AG04449 (cell line): ENCODE measurements around the gene GRHL3.

Source experiments
- CTCF ChIA-PET: fragments of 350-600 bp; formaldehyde crosslinking; extraction: SDS; loops from one replicate; lab custom pipeline; 2021; ENCODE audit warnings: antibody characterized with exemption; lab: Yijun Ruan, JAX
- POLR2A ChIA-PET: fragments of 400-600, 350-600 bp; formaldehyde crosslinking; extraction: SDS; loops from one replicate; lab custom pipeline; 2020; ENCODE audit warnings: antibody characterized with exemption, inconsistent platforms; lab: Yijun Ruan, JAX
- DNase-seq: peaks from one replicate; pipeline ENCODE4 v3.0.0-alpha.2; 2010; ENCODE audit warnings: low read depth, low spot score
- H3K4me3 ChIP-seq: 2 replicates; pipeline ENCODE4 v1.5.1; 2011; ENCODE audit warnings: low read depth, mild to moderate bottlenecking, control low read depth, low read length
- CTCF ChIP-seq: IDR thresholded peaks from one replicate; pipeline ENCODE4 v1.5.1; 2011; ENCODE audit warnings: mild to moderate bottlenecking, moderate library complexity, low read length, control low read depth, inconsistent platforms; ENCODE audit not compliant: insufficient read depth; ENCODE audit errors: missing control alignments

The GRHL3 gene

GRCh38 chr1:24329797-24330543, 10.8 kb downstream of the GRHL3 start:
- TF ChIP-seq CTCF, result no peak
- DNase-seq, result peak; percentile 40
- ChIA-PET POLR2A (interaction anchor here (1.3 kb wide), 1 partner anchor 8 kb away, joined by 3 read pairs; no protein-coding TSS in a partner anchor), CTCF (interaction anchor here (0.8 to 3.6 kb wide), 5 partner anchors 9 to 180 kb away, joined by 3 to 19 read pairs (median 3); no protein-coding TSS in a partner anchor)
- H3K4me3 ChIP-seq, result no peak overlapping the region

- CTCF ChIA-PET, result interaction anchor here (1.8 kb wide), 1 partner anchor 61 kb away, joined by 4 read pairs; no protein-coding TSS in a partner anchor
- POLR2A ChIA-PET, result no interaction called here
- DNase-seq, result no peak
- no peak overlapping the region for H3K4me3 ChIP-seq
- TF ChIP-seq CTCF, result no peak
These were observed 13.0 kb downstream of the GRHL3 start for GRCh38 chr1:24331961-24332673.

- POLR2A ChIA-PET, result no interaction called here
- no peak for TF ChIP-seq CTCF
- CTCF ChIA-PET, result no interaction called here
These were observed 16.9 kb downstream of the GRHL3 start for GRCh38 chr1:24336075-24336474.

GRCh38 chr1:24337455-24337854, 18.3 kb downstream of the GRHL3 start:
- no peak for DNase-seq
- CTCF ChIA-PET, result interaction anchor here (1.0 kb wide), 1 partner anchor 54 kb away, joined by 3 read pairs; no protein-coding TSS in a partner anchor
- no peak overlapping the region for H3K4me3 ChIP-seq
- TF ChIP-seq CTCF, result no peak
- POLR2A ChIA-PET, result no interaction called here

More at GRCh38 chr1:24336075-24336474, 16.9 kb downstream of the GRHL3 start:
- H3K4me3 ChIP-seq, result no peak overlapping the region
- no peak for DNase-seq

- POLR2A ChIA-PET, result no interaction called here
- no peak for TF ChIP-seq CTCF
- CTCF ChIA-PET, result interaction anchor here (1.0 kb wide), 1 partner anchor 55 kb away, joined by 3 read pairs; no protein-coding TSS in a partner anchor
- no peak for DNase-seq
- H3K4me3 ChIP-seq, result no peak overlapping the region
These were observed 19.3 kb downstream of the GRHL3 start for GRCh38 chr1:24338447-24338846.

- CTCF ChIA-PET, result interaction anchor here (1.7 kb wide), 1 partner anchor 141 kb away, joined by 4 read pairs; no protein-coding TSS in a partner anchor
These were observed 20.8 kb downstream of the GRHL3 start for GRCh38 chr1:24339996-24340395.

More at GRCh38 chr1:24339996-24340395, 20.8 kb downstream of the GRHL3 start:
- TF ChIP-seq CTCF, result no peak
- no peak overlapping the region for H3K4me3 ChIP-seq
- DNase-seq, result no peak
- POLR2A ChIA-PET, result no interaction called here
